H9 (cell line): Measurements from ENCODE around the gene PLPPR2. TPM values are rescaled to one million over a fixed set of nuclear protein-coding genes. Genes with fewer than 3 reads are reported as not detected.

Experiments
- DNase-seq: peaks from one replicate; pipeline ENCODE4 v3.0.0-alpha.2; 2017
- H2AFZ ChIP-seq: one replicate; pipeline ENCODE4 v1.6.1; 2013; ENCODE audit warnings: mild to moderate bottlenecking, low read length, control low read depth, moderate library complexity
- H2AK5ac ChIP-seq: 2 replicates; pipeline ENCODE4 v1.6.1; 2013; ENCODE audit warnings: low read length, control low read depth, mixed read lengths; ENCODE audit not compliant: insufficient read length
- H2BK120ac ChIP-seq: one replicate; pipeline ENCODE4 v1.6.1; 2013; ENCODE audit warnings: low read depth, mild to moderate bottlenecking, low read length, control low read depth, inconsistent platforms; ENCODE audit not compliant: poor library complexity, severe bottlenecking
- H2BK12ac ChIP-seq: 2 replicates; pipeline ENCODE4 v1.6.1; 2013; ENCODE audit warnings: low read length, control low read depth, mixed read lengths, low read depth; ENCODE audit not compliant: insufficient read length
- H2BK15ac ChIP-seq: 2 replicates; pipeline ENCODE4 v1.6.1; 2013; ENCODE audit warnings: low read depth, low read length, control low read depth
- H2BK20ac ChIP-seq: one replicate; pipeline ENCODE4 v1.6.1; 2013; ENCODE audit warnings: low read depth, mild to moderate bottlenecking, low read length, control low read depth, inconsistent platforms; ENCODE audit not compliant: poor library complexity, severe bottlenecking
- H2BK5ac ChIP-seq: 2 replicates; pipeline ENCODE4 v1.6.1; 2013; ENCODE audit warnings: low read length, control low read depth, mixed read lengths; ENCODE audit not compliant: insufficient read length
- H3K14ac ChIP-seq: 2 replicates; pipeline ENCODE4 v1.6.1; 2013; ENCODE audit warnings: low read length, control low read depth; ENCODE audit not compliant: insufficient read depth
- H3K18ac ChIP-seq: 2 replicates; pipeline ENCODE4 v1.6.1; 2013; ENCODE audit warnings: low read depth, mild to moderate bottlenecking, mixed read lengths, low read length, control low read depth; ENCODE audit not compliant: insufficient read length
- H3K23ac ChIP-seq: 2 replicates; pipeline ENCODE4 v1.6.1; 2013; ENCODE audit warnings: low read length, control low read depth, mixed read lengths, low read depth; ENCODE audit not compliant: insufficient read length
- H3K23me2 ChIP-seq: 2 replicates; pipeline ENCODE4 v1.6.1; 2013; ENCODE audit warnings: low read depth, mild to moderate bottlenecking, mixed read lengths, low read length, control low read depth; ENCODE audit not compliant: insufficient read length, poor library complexity, severe bottlenecking
- H3K27ac ChIP-seq: 2 replicates; pipeline ENCODE4 v1.5.1; 2013; ENCODE audit warnings: low read length, control low read depth, mixed read lengths, low read depth; ENCODE audit not compliant: insufficient read length
- H3K27me3 ChIP-seq: 2 replicates; pipeline ENCODE4 v1.6.1; 2013; ENCODE audit warnings: low read length, control low read depth, inconsistent platforms; ENCODE audit not compliant: insufficient read depth
- H3K4ac ChIP-seq: 2 replicates; pipeline ENCODE4 v1.6.1; 2013; ENCODE audit warnings: low read depth, mild to moderate bottlenecking, control low read depth, inconsistent platforms, low read length, moderate library complexity
- H3K4me1 ChIP-seq: 2 replicates; pipeline ENCODE4 v1.6.1; 2013; ENCODE audit warnings: low read length, control low read depth, inconsistent platforms; ENCODE audit not compliant: insufficient read depth
- H3K4me2 ChIP-seq: 2 replicates; pipeline ENCODE4 v1.6.1; 2013; ENCODE audit warnings: low read length, control low read depth, mixed read lengths; ENCODE audit not compliant: insufficient read length, insufficient read depth
- H3K56ac ChIP-seq: 2 replicates; pipeline ENCODE4 v1.6.1; 2013; ENCODE audit warnings: low read depth, mild to moderate bottlenecking, mixed read lengths, low read length, control low read depth; ENCODE audit not compliant: insufficient read length
- H3K79me1 ChIP-seq: 2 replicates; pipeline ENCODE4 v1.6.1; 2013; ENCODE audit warnings: low read depth, mild to moderate bottlenecking, moderate library complexity, low read length, control low read depth, inconsistent platforms; ENCODE audit not compliant: insufficient read depth, poor library complexity, severe bottlenecking
- H3K79me2 ChIP-seq: 2 replicates; pipeline ENCODE4 v1.6.1; 2013; ENCODE audit warnings: low read length, control low read depth, inconsistent platforms; ENCODE audit not compliant: insufficient read depth
- H3K9ac ChIP-seq: 2 replicates; pipeline ENCODE4 v1.6.1; 2013; ENCODE audit warnings: low read length, control low read depth, mixed read lengths; ENCODE audit not compliant: insufficient read length; ENCODE audit errors: extremely low read depth
- H3K9me3 ChIP-seq: one replicate; pipeline ENCODE4 v1.6.1; 2013; ENCODE audit warnings: low read depth, low read length, inconsistent platforms; ENCODE audit not compliant: control insufficient read depth
- H3T11ph ChIP-seq: one replicate; pipeline ENCODE4 v1.6.1; 2013; ENCODE audit warnings: mild to moderate bottlenecking, low read length, control low read depth, inconsistent platforms
- H4K20me1 ChIP-seq: one replicate; pipeline ENCODE4 v1.6.1; 2013; ENCODE audit not compliant: control insufficient read depth, insufficient read length, insufficient read depth
- H4K5ac ChIP-seq: 2 replicates; pipeline ENCODE4 v1.6.1; 2013; ENCODE audit warnings: low read depth, mild to moderate bottlenecking, mixed read lengths, low read length, control low read depth; ENCODE audit not compliant: insufficient read length
- H4K8ac ChIP-seq: replicated peaks from 2 replicates; pipeline ENCODE4 v1.6.1; 2013; ENCODE audit warnings: low read length, control low read depth, mixed read lengths, low read depth; ENCODE audit not compliant: insufficient read length
- H4K91ac ChIP-seq: 2 replicates; pipeline ENCODE4 v1.6.1; 2013; ENCODE audit warnings: low read depth, mild to moderate bottlenecking, moderate library complexity, mixed read lengths, low read length, control low read depth; ENCODE audit not compliant: insufficient read length
- H3K27ac Mint-ChIP-seq, 3 experiments: 2 replicates in 2 of 3; 3 replicates in 1 of 3; pipeline ENCODE4 v1.8.0; 2020 to 2021; ENCODE audit warnings: mixed read lengths in 3 of 3, mild to moderate bottlenecking in 1 of 3, moderate library complexity in 1 of 3
- H3K27me3 Mint-ChIP-seq: 2 replicates; pipeline ENCODE4 v1.8.0; 2021; ENCODE audit warnings: low read depth, mild to moderate bottlenecking, moderate library complexity, mixed read lengths
- H3K36me3 Mint-ChIP-seq, 3 experiments: 2 replicates in 2 of 3; 3 replicates in 1 of 3; pipeline ENCODE4 v1.8.0; 2020 to 2021; ENCODE audit warnings: low read depth in 3 of 3, mixed read lengths in 3 of 3; ENCODE audit not compliant: insufficient read depth in 1 of 3
- H3K4me1 Mint-ChIP-seq, 2 experiments: 2 replicates each; pipeline ENCODE4 v1.8.0; 2020; ENCODE audit warnings: mixed read lengths in 2 of 2
- H3K4me3 Mint-ChIP-seq, 2 experiments: 2 replicates in 1 of 2; 3 replicates in 1 of 2; pipeline ENCODE4 v1.8.0; 2020 to 2021; ENCODE audit warnings: mild to moderate bottlenecking in 2 of 2, mixed read lengths in 2 of 2, moderate library complexity in 1 of 2
- H3K9me3 Mint-ChIP-seq, 2 experiments: 2 replicates in 1 of 2; 3 replicates in 1 of 2; pipeline ENCODE4 v1.8.0; 2020; ENCODE audit warnings: mild to moderate bottlenecking in 2 of 2, mixed read lengths in 2 of 2, moderate library complexity in 1 of 2
- CTCF ChIP-seq: fragments of 200-600 bp; sonication (generic); conservative IDR thresholded peaks from 3 replicates; pipeline ENCODE4 v1.8.0; 2021; ENCODE audit warnings: antibody characterized with exemption, mild to moderate bottlenecking
- WGBS: extraction: QIAGEN DNeasy Blood & Tissue Kit; methylation state at CpG from one replicate; pipeline ENCODE4 v1.1.7; 2013; ENCODE audit warnings: missing lambda C conversion rate, low lambda C conversion rate, mixed read lengths; ENCODE audit not compliant: insufficient read length; ENCODE audit errors: extremely low coverage; 5-methylcytosine and 5-hydroxymethylcytosine counted together
- total RNA-seq: library from RNA; stranded (reverse); gene quantifications from 2 replicates; pipeline ENCODE4 v1.2.1, GENCODE V29; 2021

PLPPR2 gene
- total RNA-seq, 1 experiment from 2014 or later = 8.0 TPM

GRCh38 chr19:11390359-11390758, 35.1 kb downstream of the PLPPR2 start:
- Histone ChIP-seq H4K8ac (no peak overlapping the region), H3K9ac (no peak overlapping the region), H2AK5ac (no peak overlapping the region), H3K14ac (no peak overlapping the region), H2BK120ac (no peak overlapping the region), H2BK12ac (no peak overlapping the region), H4K20me1 (no peaks in the 10 kb centered on the region), H3K23me2 (no peaks in the 10 kb centered on the region), H4K5ac (no peak overlapping the region), H3K4me1 (peaks cover 2% of the 10 kb centered on the region; the same call in 1 of the 2 replicates), H3K18ac (no peak overlapping the region), H3K9me3 (no peaks in the 10 kb centered on the region), H2BK15ac (no peak overlapping the region), H3K4me2 (no peak overlapping the region), H2BK5ac (no peak overlapping the region), H3K79me1 (no peaks in the 10 kb centered on the region), H2BK20ac (no peak overlapping the region), H3K27ac (no peak overlapping the region), H3K23ac (no peak overlapping the region), H3K4ac (no peak overlapping the region), H3K56ac (no peak overlapping the region), H4K91ac (no peak overlapping the region), H3K79me2 (no peaks in the 10 kb centered on the region), H2AFZ (no peak overlapping the region), H3T11ph (no peak overlapping the region), H3K27me3 (no peaks in the 10 kb centered on the region)
- peaks cover 2% of the 10 kb centered on the region; the same call in 1 of the 2 replicates for H3K27me3 Mint-ChIP-seq
- H3K4me1 Mint-ChIP-seq = peaks cover 3 to 4% of the 10 kb centered on the region in 2 experiments
- no peak overlapping the region for H3K4me3 Mint-ChIP-seq
- peaks cover 7 to 16% (median 16%) of the 10 kb centered on the region in 3 experiments; a peak in 6 of 7 replicates for H3K36me3 Mint-ChIP-seq
- H3K9me3 Mint-ChIP-seq = peaks cover 0 to 3% of the 10 kb centered on the region in 2 experiments; a peak in 2 of 5 replicates
- no peak overlapping the region for H3K27ac Mint-ChIP-seq
- DNase-seq = no peak
- WGBS = no CpG with 5 or more reads among the region's 2 CpGs
- TF ChIP-seq CTCF = no peak
